Gastrocnemius medialis (tissue), 4 donors: ENCODE measurements around the gene MECP2. TPM values are rescaled to one million over a fixed set of nuclear protein-coding genes. Genes with fewer than 3 reads are reported as not detected.

Source experiments
- ATAC-seq, 2 donors: fragments of 150-250 bp; one replicate each; pipeline ENCODE4 v1.9.1; 2016
- DNase-seq, 2 donors: peaks; one replicate each; pipeline ENCODE4 v3.0.0-alpha.2; 2019
- H3K27ac ChIP-seq, 4 donors: fragments of 200-600 bp; sonication (generic); 1 replicate in 1 of 4; 2 replicates in 3 of 4; pipeline ENCODE4 v1.5.1; 2016 to 2018; ENCODE audit warnings: mild to moderate bottlenecking in 2 of 4, moderate library complexity in 1 of 4
- H3K27me3 ChIP-seq, 3 donors: fragments of 200-600 bp; sonication (generic) in 2 of 3; 1 replicate in 1 of 3; 2 replicates in 2 of 3; pipeline versions ENCODE4 v1.5.1 to v1.6.0; 2016 to 2019; ENCODE audit warnings: mild to moderate bottlenecking in 1 of 3, moderate library complexity in 1 of 3
- H3K36me3 ChIP-seq, 2 donors: fragments of 200-600 bp; sonication (generic) in 1 of 2; one replicate each; pipeline ENCODE4 v1.5.1; 2017 to 2018
- H3K4me1 ChIP-seq, 2 donors: fragments of 200-600 bp; sonication (generic) in 1 of 2; one replicate each; pipeline ENCODE4 v1.5.1; 2016 to 2017; ENCODE audit warnings: mild to moderate bottlenecking in 2 of 2
- H3K4me3 ChIP-seq, 4 donors: fragments of 200-600 bp; sonication (generic) in 3 of 4; 1 replicate in 1 of 4; 2 replicates in 3 of 4; pipeline ENCODE4 v1.5.1; 2016 to 2019; ENCODE audit warnings: mild to moderate bottlenecking in 2 of 4
- H3K9me3 ChIP-seq, 3 donors: fragments of 200-600 bp; sonication (generic) in 2 of 3; 1 replicate in 1 of 3; 2 replicates in 2 of 3; pipeline ENCODE4 v1.5.1; 2016 to 2019
- POLR2A ChIP-seq, 2 donors: fragments of 450-650 bp; IDR thresholded peaks; one replicate each; pipeline ENCODE4 v1.6.1; 2017; ENCODE audit warnings: antibody characterized with exemption in 2 of 2, mild to moderate bottlenecking in 2 of 2, moderate library complexity in 2 of 2
- in situ Hi-C, 4 donors: fragments of 200-750 bp; cut with MboI; loops; one replicate each; pipeline versions ENCODE4 v1.15.0 to v1.8.0; 2017; ENCODE audit warnings: low sequenced_read_pairs in 4 of 4
- intact Hi-C: fragments of 100-400 bp; cut with DNase I; formaldehyde crosslinking; loops from one replicate; pipeline ENCODE4 v1.15.1; 2023; ENCODE audit warnings: low total_unique reads
- total RNA-seq, 4 donors: library from RNA; depleted of rRNA; stranded (reverse); fragments of >200 nt; gene quantifications; one replicate each; pipeline versions ENCODE4 v1.1.0 to v1.2.3, GENCODE V29; 2016
- TF ChIP-seq, protein P1 (sequence below), 5 experiments: fragments of 450-650 bp in 3 of 5; fragments of 200-600 bp in 2 of 5; sonication (generic) in 2 of 5; IDR thresholded peaks in 4 of 5; conservative IDR thresholded peaks in 1 of 5; 1 replicate in 4 of 5; 2 replicates in 1 of 5; pipeline ENCODE4 v1.5.1; 2016 to 2019; ENCODE audit warnings: antibody characterized with exemption in 5 of 5, mild to moderate bottlenecking in 3 of 5, moderate library complexity in 3 of 5

The MECP2 gene
- total RNA-seq, 4 donors from 2014 or later, result 39.0 to 63.2 (median 45.2) TPM

DNA sequence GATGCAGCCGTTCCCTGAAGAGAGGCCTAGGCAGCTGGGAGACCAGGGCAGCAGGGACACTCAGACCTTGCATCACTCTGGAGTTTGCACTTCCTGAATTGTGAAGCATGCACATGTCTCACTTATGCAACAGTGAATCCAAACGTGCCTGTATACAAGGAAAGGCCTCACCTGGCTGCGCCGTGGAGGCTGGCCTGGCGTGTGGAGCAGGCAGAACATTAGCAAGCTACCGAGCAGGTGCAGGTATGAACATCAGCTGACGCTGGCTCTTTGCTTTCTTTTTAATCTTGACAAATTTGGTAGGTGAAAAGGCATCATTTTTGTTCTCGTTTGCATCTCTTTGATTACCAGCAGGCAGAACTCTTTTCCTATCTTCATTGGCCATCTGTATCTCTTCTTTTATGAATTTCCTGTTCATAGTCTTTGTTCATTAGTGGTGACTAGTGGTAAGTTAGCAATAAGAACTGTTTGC, 40.7 kb downstream of the MECP2 start:
- in situ Hi-C loops, result loop anchor here in 1 of 4 donors (25.0 kb wide), 1 partner anchor 95 kb away; the partner anchor contains the start of genes HCFC1 and TMEM187
- peak in 1 of 2 donors; percentile 74 for ATAC-seq
- TF ChIP-seq POLR2A (IDR thresholded peaks at IDR 0.05), result no peak
- TF ChIP-seq, protein P1, sequence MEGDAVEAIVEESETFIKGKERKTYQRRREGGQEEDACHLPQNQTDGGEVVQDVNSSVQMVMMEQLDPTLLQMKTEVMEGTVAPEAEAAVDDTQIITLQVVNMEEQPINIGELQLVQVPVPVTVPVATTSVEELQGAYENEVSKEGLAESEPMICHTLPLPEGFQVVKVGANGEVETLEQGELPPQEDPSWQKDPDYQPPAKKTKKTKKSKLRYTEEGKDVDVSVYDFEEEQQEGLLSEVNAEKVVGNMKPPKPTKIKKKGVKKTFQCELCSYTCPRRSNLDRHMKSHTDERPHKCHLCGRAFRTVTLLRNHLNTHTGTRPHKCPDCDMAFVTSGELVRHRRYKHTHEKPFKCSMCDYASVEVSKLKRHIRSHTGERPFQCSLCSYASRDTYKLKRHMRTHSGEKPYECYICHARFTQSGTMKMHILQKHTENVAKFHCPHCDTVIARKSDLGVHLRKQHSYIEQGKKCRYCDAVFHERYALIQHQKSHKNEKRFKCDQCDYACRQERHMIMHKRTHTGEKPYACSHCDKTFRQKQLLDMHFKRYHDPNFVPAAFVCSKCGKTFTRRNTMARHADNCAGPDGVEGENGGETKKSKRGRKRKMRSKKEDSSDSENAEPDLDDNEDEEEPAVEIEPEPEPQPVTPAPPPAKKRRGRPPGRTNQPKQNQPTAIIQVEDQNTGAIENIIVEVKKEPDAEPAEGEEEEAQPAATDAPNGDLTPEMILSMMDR (IDR thresholded peaks at IDR 0.05 in 4 of 5, conservative IDR thresholded peaks at IDR 0.05 in 1 of 5), result no peak
- no peaks in the 10 kb centered on the region for H3K27me3 ChIP-seq
- peak overlapping the region; percentile 54 to 67 (median 60) for H3K27ac ChIP-seq
- no peak overlapping the region for H3K4me3 ChIP-seq
- H3K36me3 ChIP-seq, result no peaks in the 10 kb centered on the region
- no peaks in the 10 kb centered on the region for H3K9me3 ChIP-seq
- intact Hi-C loops, result no loop called here
- peak in 1 of 2 donors; percentile 47 for DNase-seq
- peaks cover 33 to 39% of the 10 kb centered on the region in 2 donors for H3K4me1 ChIP-seq

DNA sequence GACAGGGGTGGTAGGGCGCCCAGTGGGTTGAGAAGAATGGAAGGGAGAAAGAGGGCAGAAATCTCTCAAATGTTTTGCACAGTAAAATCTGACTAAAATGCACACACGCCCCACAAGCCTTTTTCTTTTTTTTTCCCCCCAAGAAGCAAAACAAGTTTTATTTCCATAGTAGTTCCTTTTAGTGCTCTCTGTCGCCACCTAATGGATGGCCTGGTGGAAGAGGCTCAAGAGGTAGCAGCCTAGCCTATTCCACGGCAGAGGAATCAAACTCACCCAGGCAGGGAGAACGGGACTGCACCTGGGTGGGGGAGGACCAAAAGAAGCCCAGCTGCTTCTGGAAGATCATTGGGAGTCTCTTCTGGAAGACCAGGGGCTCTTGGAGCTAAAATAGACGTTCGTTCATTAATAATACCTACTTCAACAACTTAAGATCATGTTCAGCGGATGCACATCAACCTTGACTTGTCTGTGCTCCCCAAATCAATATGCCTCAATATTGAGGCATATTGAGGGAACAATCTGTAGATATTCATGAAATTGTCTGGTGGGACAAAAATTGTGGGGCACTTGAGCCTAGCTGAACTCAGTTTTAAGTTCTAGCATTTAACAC, 46.2 kb downstream of the MECP2 start:
- DNase-seq, result peak; percentile 29 to 66
- peak overlapping the region; percentile 82 to 89 (median 88) for H3K27ac ChIP-seq
- H3K27me3 ChIP-seq, result no peaks in the 10 kb centered on the region
- peaks cover 39 to 49% of the 10 kb centered on the region in 2 donors for H3K4me1 ChIP-seq
- peak; percentile 34 to 39 for ATAC-seq
- H3K4me3 ChIP-seq, result peak overlapping the region in 1 of 4 donors; percentile 36
- TF ChIP-seq, protein P1 (IDR thresholded peaks at IDR 0.05 in 4 of 5, conservative IDR thresholded peaks at IDR 0.05 in 1 of 5), result peak in 4 of 5 experiments; percentile 61 to 80 (median 63)
- no peak for TF ChIP-seq POLR2A (IDR thresholded peaks at IDR 0.05)
- intact Hi-C loops, result loop anchor here (5.0 kb wide), 1 partner anchor 46 kb away; the partner anchor contains the start of gene MECP2
- no peaks in the 10 kb centered on the region for H3K9me3 ChIP-seq
- in situ Hi-C loops, result loop anchor here in 1 of 4 donors (5.0 to 25.0 kb wide), 2 partner anchors 39 to 89 kb away; partner anchors contain the start of genes HCFC1 and TMEM187
- no peaks in the 10 kb centered on the region for H3K36me3 ChIP-seq

DNA sequence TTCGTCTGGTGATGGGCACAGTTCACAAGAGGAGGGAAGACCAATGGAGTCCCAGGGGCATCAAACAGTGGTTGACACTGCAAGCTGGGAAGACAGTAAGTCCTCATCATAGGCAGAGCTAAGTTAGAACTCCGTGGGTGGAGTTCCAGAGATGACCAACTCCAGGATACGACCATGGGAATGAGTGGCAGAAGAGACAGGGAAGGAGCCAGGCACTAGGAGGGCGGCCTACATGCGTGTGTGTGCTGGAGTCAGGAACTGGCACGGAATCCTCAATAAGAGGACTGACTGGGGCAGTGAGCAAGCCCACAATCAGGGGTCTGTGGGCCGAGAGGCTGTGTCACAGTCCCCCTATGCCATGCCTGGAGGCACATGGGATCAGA, 47.4 kb downstream of the MECP2 start:
- peaks cover 51 to 52% of the 10 kb centered on the region in 2 donors for H3K4me1 ChIP-seq
- H3K27ac ChIP-seq, result peak overlapping the region; percentile 82 to 89 (median 88)
- H3K9me3 ChIP-seq, result no peaks in the 10 kb centered on the region
- intact Hi-C loops (loop anchor here (5.0 kb wide), 1 partner anchor 47 kb away; the partner anchor contains the start of gene MECP2), in situ Hi-C loops (loop anchor here in 1 of 4 donors (5.0 to 25.0 kb wide), 2 partner anchors 38 to 88 kb away; partner anchors contain the start of genes HCFC1 and TMEM187)
- no peak for TF ChIP-seq POLR2A (IDR thresholded peaks at IDR 0.05)
- TF ChIP-seq, protein P1 (IDR thresholded peaks at IDR 0.05 in 4 of 5, conservative IDR thresholded peaks at IDR 0.05 in 1 of 5), result no peak
- DNase-seq (no peak), ATAC-seq (no peak)
- no peaks in the 10 kb centered on the region for H3K36me3 ChIP-seq
- no peaks in the 10 kb centered on the region for H3K27me3 ChIP-seq
- H3K4me3 ChIP-seq, result peak overlapping the region in 1 of 4 donors; percentile 36

DNA sequence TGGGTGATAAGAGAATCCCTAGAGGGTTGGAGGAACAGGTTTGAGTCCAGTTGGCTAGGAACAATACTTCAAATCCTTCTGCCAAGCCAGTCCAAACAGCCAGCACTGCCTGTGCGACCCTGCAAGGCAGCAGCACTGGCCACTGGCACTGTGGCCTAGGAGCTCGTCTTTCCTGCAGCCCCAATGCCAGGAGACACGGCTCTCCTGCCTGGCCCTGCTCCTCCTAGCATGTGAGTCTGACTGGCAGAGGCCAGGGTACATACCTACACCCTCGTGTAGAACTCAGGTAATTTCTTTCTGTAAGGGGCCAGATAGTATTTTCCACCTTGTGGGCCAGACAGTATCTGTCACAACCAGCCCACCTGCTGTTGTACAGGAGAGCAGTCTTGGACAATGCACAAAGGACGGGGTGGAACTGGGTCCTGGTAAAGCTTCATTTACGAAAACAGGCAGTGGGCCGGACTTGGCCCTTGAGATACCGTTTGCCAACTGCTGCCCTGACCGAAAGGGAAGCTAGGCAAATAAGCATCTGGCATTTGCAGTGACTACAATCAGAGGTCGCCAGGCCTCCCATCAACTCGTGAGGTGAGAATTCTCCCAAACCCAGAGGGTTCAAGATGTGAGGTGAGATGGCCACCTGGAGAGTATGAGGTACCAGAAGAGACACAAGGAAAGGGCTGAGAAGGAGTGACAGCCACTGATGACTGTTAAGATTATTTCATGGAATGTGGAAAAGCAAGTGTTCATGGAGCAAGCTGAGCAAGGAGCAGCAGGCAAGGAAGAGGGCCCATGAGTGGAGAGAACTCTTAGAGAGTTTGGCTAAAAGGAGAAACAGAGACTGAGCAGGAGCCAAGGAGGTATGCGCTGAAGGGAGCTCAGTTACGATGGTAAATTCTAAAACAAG, 48.1 kb downstream of the MECP2 start:
- DNase-seq (peak; percentile 68 to 84), ATAC-seq (peak; percentile 84 to 85)
- intact Hi-C loops (loop anchor here (1.0 to 10.0 kb wide), 5 partner anchors 31 to 345 kb away; partner anchors contain the start of genes ARHGAP4, IRAK1 and MECP2), in situ Hi-C loops (loop anchor here in 1 of 4 donors (5.0 to 25.0 kb wide), 2 partner anchors 37 to 87 kb away; partner anchors contain the start of genes HCFC1 and TMEM187)
- H3K4me1 ChIP-seq, result peaks cover 55 to 58% of the 10 kb centered on the region in 2 donors
- peak overlapping the region; percentile 82 to 89 (median 88) for H3K27ac ChIP-seq
- peak overlapping the region in 1 of 4 donors; percentile 36 for H3K4me3 ChIP-seq
- TF ChIP-seq POLR2A (IDR thresholded peaks at IDR 0.05), result peak; percentile 15 to 31
- TF ChIP-seq, protein P1 (IDR thresholded peaks at IDR 0.05 in 4 of 5, conservative IDR thresholded peaks at IDR 0.05 in 1 of 5), result no peak
- no peaks in the 10 kb centered on the region for H3K36me3 ChIP-seq
- H3K9me3 ChIP-seq, result no peaks in the 10 kb centered on the region
- H3K27me3 ChIP-seq, result no peaks in the 10 kb centered on the region
